Upper lobe of right lung (tissue), 1 donor: ENCODE data around the gene CD207. TPM values are rescaled to one million over a fixed set of nuclear protein-coding genes. Genes with fewer than 3 reads are reported as not detected.

Experiments
- ATAC-seq: fragments of 200-7000 bp; cut with Tn5 transposase; one replicate; pipeline ENCODE4 v1.9.1; 2020; ENCODE audit warnings: mild to moderate bottlenecking, moderate library complexity
- DNase-seq: peaks from one replicate; pipeline ENCODE4 v3.0.0-alpha.2; 2020
- H3K27ac ChIP-seq: fragments of 200-600 bp; one replicate; pipeline ENCODE4 v1.8.0; 2022
- H3K27me3 ChIP-seq: fragments of 200-600 bp; one replicate; pipeline ENCODE4 v1.8.0; 2022; ENCODE audit warnings: mild to moderate bottlenecking
- H3K36me3 ChIP-seq: fragments of 200-600 bp; one replicate; pipeline ENCODE4 v1.8.0; 2022
- H3K4me1 ChIP-seq: fragments of 200-600 bp; one replicate; pipeline ENCODE4 v1.8.0; 2022
- H3K4me3 ChIP-seq: fragments of 200-600 bp; one replicate; pipeline ENCODE4 v1.8.0; 2022; ENCODE audit warnings: mild to moderate bottlenecking
- H3K9me3 ChIP-seq: fragments of 200-600 bp; one replicate; pipeline ENCODE4 v1.8.0; 2022
- CTCF ChIP-seq: fragments of 200-600 bp; IDR thresholded peaks from one replicate; pipeline ENCODE4 v1.8.0; 2022; ENCODE audit warnings: antibody characterized with exemption
- intact Hi-C: fragments of 100-400 bp; cut with DNase I; formaldehyde crosslinking; loops from one replicate; pipeline ENCODE4 v1.11.0; 2022
- total RNA-seq: library from RNA; stranded (reverse); fragmentation: NEBNext Ultra II Directional; extraction: Animal tissue kit (Norgen Biotek cat#: 25700); gene quantifications from one replicate; pipeline ENCODE4 v1.2.1, GENCODE V29; 2021
- donor health status: DM: no; HTN: yes; CAD: no; lungs with severe emphysema.

Gene CD207
- total RNA-seq, 1 donor from 2014 or later = 3.6 TPM

- peak; percentile 7 for DNase-seq
- ATAC-seq = no peak
- Histone ChIP-seq H3K4me3 (no peak overlapping the region), H3K27me3 (no peaks in the 10 kb centered on the region), H3K9me3 (no peaks in the 10 kb centered on the region), H3K4me1 (no peaks in the 10 kb centered on the region), H3K27ac (no peak overlapping the region), H3K36me3 (no peaks in the 10 kb centered on the region)
- no peak for TF ChIP-seq CTCF
- intact Hi-C loops = no loop called here
Measured at GRCh38 chr2:70834106-70834505, 1.5 kb downstream of the CD207 start.

GRCh38 chr2:70833246-70833645 lies 2.4 kb downstream of the CD207 start:
- intact Hi-C loops = no loop called here
- H3K4me3 ChIP-seq = no peak overlapping the region
- no peaks in the 10 kb centered on the region for H3K9me3 ChIP-seq
- H3K36me3 ChIP-seq = no peaks in the 10 kb centered on the region
- no peak overlapping the region for H3K27ac ChIP-seq
- DNase-seq (peak; percentile 27), ATAC-seq (no peak)
- H3K4me1 ChIP-seq = no peaks in the 10 kb centered on the region
- H3K27me3 ChIP-seq = no peaks in the 10 kb centered on the region
- no peak for TF ChIP-seq CTCF

DNA sequence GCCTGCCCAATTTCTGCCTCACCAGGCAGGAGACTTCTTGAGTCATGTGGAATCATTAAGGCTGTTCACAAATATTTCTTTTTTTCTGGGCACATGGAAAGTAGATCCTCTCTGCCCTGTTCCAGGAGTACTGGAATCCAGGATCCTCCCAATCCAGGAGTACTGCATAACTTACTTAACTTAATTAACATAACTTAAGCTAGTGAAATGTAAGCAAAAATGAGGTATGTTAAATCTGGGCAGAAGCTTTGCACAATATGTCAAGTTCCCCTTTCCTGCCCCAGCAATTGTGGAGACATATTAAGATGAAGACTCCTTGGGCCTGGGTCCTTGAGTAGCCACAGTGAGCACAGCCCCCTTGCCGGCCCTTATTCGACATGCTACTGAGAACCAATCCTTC lies 3.2 kb downstream of the CD207 start:
- DNase-seq (no peak), ATAC-seq (no peak)
- TF ChIP-seq CTCF = no peak
- no peaks in the 10 kb centered on the region for H3K36me3 ChIP-seq
- H3K4me1 ChIP-seq = no peaks in the 10 kb centered on the region
- no peak overlapping the region for H3K4me3 ChIP-seq
- H3K9me3 ChIP-seq = no peaks in the 10 kb centered on the region
- no peaks in the 10 kb centered on the region for H3K27me3 ChIP-seq
- no peak overlapping the region for H3K27ac ChIP-seq
- intact Hi-C loops = no loop called here

DNA sequence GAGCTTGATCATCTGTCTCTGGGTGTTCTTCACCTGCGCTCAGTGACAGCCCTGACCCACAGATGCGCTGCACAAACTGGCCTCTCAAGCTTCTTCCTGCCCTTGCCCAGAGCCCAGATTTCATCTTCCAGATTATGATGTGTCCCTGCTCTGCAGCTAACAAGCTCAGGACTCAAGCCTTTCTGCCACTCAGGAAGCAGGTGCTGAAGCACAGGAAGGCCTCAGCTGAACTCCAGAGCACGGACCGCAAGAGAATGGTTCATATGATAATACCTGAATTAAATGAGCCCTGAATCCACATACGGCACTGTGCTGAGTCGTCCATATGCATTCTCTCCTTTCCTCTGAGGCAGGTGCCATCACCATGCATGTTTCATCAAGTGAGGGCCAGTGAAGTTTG lies 3.8 kb downstream of the CD207 start:
- no peaks in the 10 kb centered on the region for H3K4me1 ChIP-seq
- no peak for ATAC-seq
- no peaks in the 10 kb centered on the region for H3K9me3 ChIP-seq
- intact Hi-C loops = no loop called here
- TF ChIP-seq CTCF = no peak
- no peaks in the 10 kb centered on the region for H3K36me3 ChIP-seq
- DNase-seq = peak; percentile 30
- no peak overlapping the region for H3K27ac ChIP-seq
- no peak overlapping the region for H3K4me3 ChIP-seq
- no peaks in the 10 kb centered on the region for H3K27me3 ChIP-seq

GRCh38 chr2:70830366-70830765 lies 5.2 kb downstream of the CD207 start:
- Histone ChIP-seq H3K4me1 (no peaks in the 10 kb centered on the region), H3K27ac (no peak overlapping the region), H3K27me3 (no peaks in the 10 kb centered on the region), H3K4me3 (no peak overlapping the region), H3K9me3 (no peaks in the 10 kb centered on the region), H3K36me3 (no peaks in the 10 kb centered on the region)
- ATAC-seq = no peak
- DNase-seq = peak; percentile 39
- intact Hi-C loops = no loop called here
- TF ChIP-seq CTCF = no peak

DNA sequence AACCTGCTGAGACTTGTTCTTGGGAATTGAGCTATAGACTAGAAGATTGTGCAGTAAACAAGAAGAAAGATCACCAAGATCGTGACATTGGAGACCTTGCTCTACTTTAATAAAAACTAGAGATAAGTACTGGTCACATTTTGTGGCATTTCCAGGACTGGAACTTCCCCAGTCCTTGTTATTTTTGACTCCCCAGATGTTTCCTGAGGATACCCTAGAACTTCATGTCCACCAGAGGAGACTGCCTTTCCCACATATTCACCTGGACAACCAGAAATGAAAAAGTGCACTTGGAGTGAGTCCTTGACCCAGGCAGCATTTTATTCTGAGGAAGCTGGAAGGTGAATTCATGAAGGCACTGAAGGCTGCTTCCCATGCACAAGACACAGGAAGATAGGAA lies 5.7 kb downstream of the CD207 start:
- no peaks in the 10 kb centered on the region for H3K4me1 ChIP-seq
- DNase-seq = no peak
- no peak for ATAC-seq
- intact Hi-C loops = no loop called here
- H3K4me3 ChIP-seq = no peak overlapping the region
- no peak for TF ChIP-seq CTCF
- H3K9me3 ChIP-seq = no peaks in the 10 kb centered on the region
- H3K36me3 ChIP-seq = no peaks in the 10 kb centered on the region
- no peak overlapping the region for H3K27ac ChIP-seq
- no peaks in the 10 kb centered on the region for H3K27me3 ChIP-seq
